Adrenal gland (tissue), 12 donors: ENCODE data around the gene CLEC18A. TPM values are rescaled to one million over a fixed set of nuclear protein-coding genes. Genes with fewer than 3 reads are reported as not detected.

ENCODE experiments used
- DNase-seq, 7 donors: peaks; one replicate each; pipeline ENCODE4 v3.0.0-alpha.2; 2019 to 2020
- H3K27ac ChIP-seq, 5 donors: fragments of 200-600 bp; sonication (generic) in 4 of 5; 1 replicate in 3 of 5; 2 replicates in 2 of 5; pipeline versions ENCODE4 v1.5.1 to v1.8.0; 2016 to 2020; ENCODE audit warnings: mild to moderate bottlenecking in 1 of 5
- H3K27me3 ChIP-seq: fragments of 200-600 bp; 2 replicates; pipeline ENCODE4 v1.8.0; 2021
- H3K36me3 ChIP-seq, 2 donors: fragments of 200-600 bp; replicated peaks in 1 of 2; 1 replicate in 1 of 2; 2 replicates in 1 of 2; pipeline versions ENCODE4 v1.5.1 to v1.8.0; 2018 to 2022
- H3K4me1 ChIP-seq, 2 donors: fragments of 200-600 bp; replicated peaks in 1 of 2; 1 replicate in 1 of 2; 2 replicates in 1 of 2; pipeline versions ENCODE4 v1.5.1 to v1.8.0; 2018 to 2021
- H3K4me3 ChIP-seq, 4 donors: fragments of 200-600 bp; sonication (generic) in 3 of 4; one replicate each; pipeline ENCODE4 v1.5.1; 2016 to 2018
- H3K9me3 ChIP-seq, 3 donors: fragments of 200-600 bp; sonication (generic) in 1 of 3; replicated peaks in 1 of 3; 1 replicate in 2 of 3; 2 replicates in 1 of 3; pipeline versions ENCODE4 v1.5.1 to v1.8.0; 2016 to 2021
- POLR2A ChIP-seq, 2 donors: fragments of 450-650 bp; IDR thresholded peaks; one replicate each; pipeline ENCODE4 v1.6.1; 2017; ENCODE audit warnings: antibody characterized with exemption in 2 of 2, mild to moderate bottlenecking in 2 of 2, moderate library complexity in 1 of 2
- WGBS, 4 donors: extraction: QIAGEN DNeasy Blood & Tissue Kit in 2 of 4; methylation state at CpG; one replicate each; pipeline versions ENCODE4 v1.1.5 to v1.1.7; 2013 to 2017; 5-methylcytosine and 5-hydroxymethylcytosine counted together
- intact Hi-C, 2 donors: fragments of 100-400 bp; cut with DNase I; formaldehyde crosslinking; loops; one replicate each; pipeline versions ENCODE4 v1.14.1 to v1.15.0; 2022 to 2023
- polyA plus RNA-seq, 3 donors: library from polyadenylated mRNA; stranded (reverse); fragments of 200-250 nt in 2 of 3; fragments of 350-450 nt in 1 of 3; fragmentation: Illumina TruSeq in 1 of 3; extraction: RNeasy Lipid Tissue Mini Kit (QIAGEN cat#74804) in 1 of 3; gene quantifications; one replicate each; pipeline ENCODE4 v1.2.3, GENCODE V29; 2013 to 2014
- total RNA-seq, 9 donors: library from RNA; depleted of rRNA in 4 of 9; stranded (reverse); fragments of >200 nt in 4 of 9; fragments of 120-200 nt in 1 of 9; fragmentation: NEBNext Ultra II Directional in 1 of 9; extraction: Animal tissue kit (Norgen Biotek cat#: 25700) in 1 of 9; gene quantifications; one replicate each; pipeline versions ENCODE4 v1.1.0 to v1.2.4, GENCODE V29; 2013 to 2023
- TF ChIP-seq, protein P1 (sequence below), 6 experiments: fragments of 450-650 bp in 4 of 6; fragments of 200-600 bp in 2 of 6; sonication (generic) in 1 of 6; IDR thresholded peaks; 1 replicate in 5 of 6; 2 replicates in 1 of 6; pipeline versions ENCODE4 v1.5.1 to v1.8.0; 2016 to 2021; ENCODE audit warnings: antibody characterized with exemption in 6 of 6, mild to moderate bottlenecking in 2 of 6, moderate library complexity in 1 of 6
- donor health status: healthy with polysubstance abuse.
- donor health status: Bipolar disorder and iron deficiency.
- donor health status: DM: yes; HTN: yes; CAD: no.
- donor health status: DM: no; HTN: no; CAD: no.
- donor health status: DM: no; HTN: no; CAD: no.
- donor health status: DM: yes; HTN: yes; CAD: no.

The CLEC18A gene
- total and polyA plus RNA-seq, 12 donors: 1.0 to 8.0 (median 2.9) TPM

DNA sequence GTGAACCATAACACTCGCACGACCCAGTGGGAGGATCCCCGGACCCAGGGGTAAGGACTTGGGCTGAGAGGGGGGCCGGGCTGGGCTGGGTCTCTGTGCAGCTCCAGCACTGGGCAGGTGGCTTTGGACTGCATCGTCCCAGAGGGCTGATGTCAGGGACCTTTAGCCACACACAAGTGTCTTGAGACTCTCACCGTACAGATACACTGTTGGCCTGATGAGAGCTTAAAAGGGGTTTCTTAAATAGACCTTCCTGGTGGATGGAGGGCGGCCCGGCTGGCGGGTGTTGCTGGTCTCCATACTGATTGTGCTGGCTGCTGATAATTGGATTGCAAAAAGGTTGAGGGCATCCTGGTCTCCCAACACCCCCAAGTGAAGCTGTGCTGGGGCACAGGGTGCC lies 21.7 kb upstream of the CLEC18A start:
- Histone ChIP-seq H3K27me3 (no peaks in the 10 kb centered on the region), H3K4me3 (no peak overlapping the region), H3K4me1 (peaks cover 11 to 20% of the 10 kb centered on the region in 2 donors), H3K36me3 (peaks cover 0 to 45% of the 10 kb centered on the region in 2 donors), H3K27ac (no peak overlapping the region), H3K9me3 (no peaks in the 10 kb centered on the region)
- no peak for TF ChIP-seq POLR2A (IDR thresholded peaks at IDR 0.05)
- TF ChIP-seq, protein P1, sequence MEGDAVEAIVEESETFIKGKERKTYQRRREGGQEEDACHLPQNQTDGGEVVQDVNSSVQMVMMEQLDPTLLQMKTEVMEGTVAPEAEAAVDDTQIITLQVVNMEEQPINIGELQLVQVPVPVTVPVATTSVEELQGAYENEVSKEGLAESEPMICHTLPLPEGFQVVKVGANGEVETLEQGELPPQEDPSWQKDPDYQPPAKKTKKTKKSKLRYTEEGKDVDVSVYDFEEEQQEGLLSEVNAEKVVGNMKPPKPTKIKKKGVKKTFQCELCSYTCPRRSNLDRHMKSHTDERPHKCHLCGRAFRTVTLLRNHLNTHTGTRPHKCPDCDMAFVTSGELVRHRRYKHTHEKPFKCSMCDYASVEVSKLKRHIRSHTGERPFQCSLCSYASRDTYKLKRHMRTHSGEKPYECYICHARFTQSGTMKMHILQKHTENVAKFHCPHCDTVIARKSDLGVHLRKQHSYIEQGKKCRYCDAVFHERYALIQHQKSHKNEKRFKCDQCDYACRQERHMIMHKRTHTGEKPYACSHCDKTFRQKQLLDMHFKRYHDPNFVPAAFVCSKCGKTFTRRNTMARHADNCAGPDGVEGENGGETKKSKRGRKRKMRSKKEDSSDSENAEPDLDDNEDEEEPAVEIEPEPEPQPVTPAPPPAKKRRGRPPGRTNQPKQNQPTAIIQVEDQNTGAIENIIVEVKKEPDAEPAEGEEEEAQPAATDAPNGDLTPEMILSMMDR (IDR thresholded peaks at IDR 0.05): no peak
- intact Hi-C loops: loop anchor here (5.0 to 10.0 kb wide), 2 partner anchors 65 to 132 kb away; no protein-coding TSS in a partner anchor
- 87 to 97% (median 91%) methylated on average over 9 of the region's 9 CpGs for WGBS, 4 donors
- DNase-seq: no peak

DNA sequence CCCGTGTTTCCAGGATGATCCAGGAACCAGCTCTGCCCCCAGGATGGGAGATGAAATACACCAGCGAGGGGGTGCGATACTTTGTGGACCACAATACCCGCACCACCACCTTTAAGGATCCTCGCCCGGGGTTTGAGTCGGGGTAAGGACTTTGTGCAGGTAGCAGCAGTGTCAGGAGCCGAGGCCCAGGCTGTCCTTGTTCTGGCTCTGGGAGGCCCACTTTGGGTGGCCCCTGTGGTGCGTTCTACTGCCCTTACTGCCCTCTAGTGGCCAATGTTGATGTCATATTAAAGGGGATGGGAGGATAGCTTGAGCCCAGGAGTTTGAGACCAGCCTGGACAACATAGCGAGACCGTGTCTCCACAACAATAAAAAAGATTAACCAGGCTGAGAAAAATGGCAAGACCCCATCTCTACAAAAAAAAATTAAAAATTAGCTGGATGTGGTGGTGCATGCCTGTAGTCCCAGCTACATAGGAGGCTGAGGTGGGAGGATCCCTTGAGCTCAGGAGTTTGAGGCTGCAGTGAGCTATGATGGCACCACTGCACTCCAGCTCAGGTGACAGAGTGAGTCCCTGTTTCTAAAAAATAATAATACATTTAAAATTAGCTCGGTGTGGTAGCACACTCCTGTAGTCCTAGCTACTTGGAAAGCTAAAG lies 20.9 kb upstream of the CLEC18A start:
- Histone ChIP-seq H3K4me3 (no peak overlapping the region), H3K27me3 (no peaks in the 10 kb centered on the region), H3K9me3 (no peaks in the 10 kb centered on the region), H3K27ac (no peak overlapping the region), H3K36me3 (peaks cover 0 to 53% of the 10 kb centered on the region in 2 donors), H3K4me1 (peaks cover 11 to 16% of the 10 kb centered on the region in 2 donors)
- DNase-seq: peak; percentile 56 to 78 (median 67)
- WGBS, 4 donors: 46 to 75% (median 67%) methylated on average over 4 to 12 of the region's 12 CpGs
- intact Hi-C loops: loop anchor here in 1 of 2 donors (5.0 kb wide), 1 partner anchor 133 kb away; no protein-coding TSS in a partner anchor
- TF ChIP-seq, protein P1 (IDR thresholded peaks at IDR 0.05): peak; percentile 66 to 82 (median 74)
- TF ChIP-seq POLR2A (IDR thresholded peaks at IDR 0.05): no peak

DNA sequence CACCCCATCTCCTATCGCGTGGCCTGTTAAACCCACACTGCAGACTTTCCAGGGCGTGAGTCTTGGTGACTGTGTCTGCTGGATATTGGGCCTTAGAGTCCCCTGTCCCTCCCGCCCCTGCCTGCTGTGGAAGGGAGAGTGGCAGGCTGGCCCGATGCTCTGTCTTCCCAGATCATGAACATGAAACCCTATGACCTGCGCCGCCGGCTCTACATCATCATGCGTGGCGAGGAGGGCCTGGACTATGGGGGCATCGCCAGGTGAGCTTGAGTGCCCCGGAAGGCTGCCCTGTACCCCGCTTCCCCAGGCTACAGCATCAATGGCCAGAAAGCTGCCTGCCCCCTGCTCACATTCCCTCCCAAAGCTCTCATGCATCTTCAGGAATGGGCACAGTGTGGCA lies 19.5 kb upstream of the CLEC18A start:
- TF ChIP-seq, protein P1 (IDR thresholded peaks at IDR 0.05): no peak
- no peak for TF ChIP-seq POLR2A (IDR thresholded peaks at IDR 0.05)
- Histone ChIP-seq H3K9me3 (no peaks in the 10 kb centered on the region), H3K27ac (no peak overlapping the region), H3K36me3 (peaks cover 0 to 67% of the 10 kb centered on the region in 2 donors), H3K27me3 (no peaks in the 10 kb centered on the region), H3K4me3 (no peak overlapping the region), H3K4me1 (peaks cover 11 to 16% of the 10 kb centered on the region in 2 donors)
- WGBS, 4 donors: 92 to 97% (median 95%) methylated on average over 8 to 13 of the region's 13 CpGs
- intact Hi-C loops: loop anchor here in 1 of 2 donors (5.0 kb wide), 1 partner anchor 134 kb away; no protein-coding TSS in a partner anchor
- peak in 1 of 7 donors; percentile 19 for DNase-seq

DNA sequence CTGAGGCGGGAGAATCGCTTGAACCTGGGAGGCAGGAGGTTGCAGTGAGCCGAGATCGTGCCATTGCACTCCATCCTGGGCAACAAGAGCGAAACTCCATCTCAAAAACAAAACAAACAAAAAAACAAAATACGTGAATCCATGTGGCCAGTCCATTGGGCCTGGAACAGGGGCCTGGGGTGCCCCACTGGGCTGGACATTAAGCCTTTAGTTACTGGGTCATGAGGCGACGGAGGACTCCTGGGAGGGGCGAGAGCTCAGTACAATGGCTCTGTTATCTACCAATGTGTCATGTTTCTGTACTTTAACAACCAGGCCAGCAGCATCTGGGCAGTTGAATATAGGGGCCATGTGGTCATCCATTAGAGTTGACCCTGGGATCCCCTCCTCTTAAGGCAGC lies 18.9 kb upstream of the CLEC18A start:
- no peak for TF ChIP-seq POLR2A (IDR thresholded peaks at IDR 0.05)
- TF ChIP-seq, protein P1 (IDR thresholded peaks at IDR 0.05): no peak
- Histone ChIP-seq H3K27me3 (no peaks in the 10 kb centered on the region), H3K36me3 (peaks cover 0 to 73% of the 10 kb centered on the region in 2 donors), H3K4me1 (peaks cover 9 to 11% of the 10 kb centered on the region in 2 donors), H3K4me3 (no peak overlapping the region), H3K27ac (no peak overlapping the region), H3K9me3 (no peaks in the 10 kb centered on the region)
- intact Hi-C loops: loop anchor here in 1 of 2 donors (5.0 kb wide), 1 partner anchor 135 kb away; no protein-coding TSS in a partner anchor
- WGBS, 4 donors: 76 to 87% (median 86%) methylated on average over 9 of the region's 9 CpGs
- DNase-seq: no peak
